IPS-20b (cell line): ENCODE measurements around the gene HAUS3.

ENCODE experiments used
- H3K27ac ChIP-seq: one replicate; pipeline ENCODE4 v1.5.1; 2013; ENCODE audit warnings: low read length
- H3K27me3 ChIP-seq: 2 replicates; pipeline ENCODE4 v1.6.1; 2013; ENCODE audit warnings: mild to moderate bottlenecking, low read length, inconsistent platforms; ENCODE audit not compliant: insufficient read depth
- H3K36me3 ChIP-seq: 2 replicates; pipeline ENCODE4 v1.6.1; 2013; ENCODE audit warnings: low read depth, mild to moderate bottlenecking, inconsistent platforms, low read length, moderate library complexity; ENCODE audit not compliant: insufficient read depth
- H3K4me1 ChIP-seq: 2 replicates; pipeline ENCODE4 v1.6.1; 2013; ENCODE audit warnings: mild to moderate bottlenecking, control low read depth, inconsistent platforms, low read length, moderate library complexity; ENCODE audit not compliant: insufficient read depth
- H3K4me3 ChIP-seq: 2 replicates; pipeline ENCODE4 v1.5.1; 2013; ENCODE audit warnings: mild to moderate bottlenecking, low read length, inconsistent platforms
- H3K9ac ChIP-seq: 2 replicates; pipeline ENCODE4 v1.6.1; 2013; ENCODE audit warnings: low read depth, mild to moderate bottlenecking, inconsistent platforms, low read length, moderate library complexity
- H3K9me3 ChIP-seq: 2 replicates; pipeline ENCODE4 v1.6.1; 2013; ENCODE audit warnings: mild to moderate bottlenecking, low read depth, low read length, inconsistent platforms; ENCODE audit not compliant: insufficient read depth

HAUS3 gene

DNA sequence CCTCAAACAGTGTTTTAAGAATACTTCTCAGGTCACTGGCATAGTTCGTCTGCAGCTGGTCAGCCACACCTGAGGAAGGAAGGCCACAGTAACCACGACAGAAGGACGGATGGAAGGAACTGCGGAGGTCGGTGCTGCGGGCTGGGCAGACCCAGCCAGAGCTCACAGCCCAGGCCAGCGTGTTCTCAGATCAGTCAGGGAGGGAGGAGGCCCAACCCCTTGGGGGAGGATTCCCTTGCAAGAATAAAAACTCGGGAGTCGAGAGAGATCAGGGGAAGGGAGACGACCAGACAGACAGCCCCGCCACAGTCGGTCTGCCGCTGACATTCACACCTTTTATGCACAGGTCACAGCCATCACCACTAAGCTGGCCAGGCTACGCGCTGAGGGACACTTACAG lies 31.3 kb upstream of the HAUS3 start:
- H3K4me1 ChIP-seq: peaks cover 4% of the 10 kb centered on the region; the same call in 1 of the 2 replicates
- no peak overlapping the region for H3K4me3 ChIP-seq
- H3K36me3 ChIP-seq: no peaks in the 10 kb centered on the region
- no peak overlapping the region for H3K27ac ChIP-seq
- no peak overlapping the region for H3K9ac ChIP-seq
- H3K9me3 ChIP-seq: no peaks in the 10 kb centered on the region
- H3K27me3 ChIP-seq: no peaks in the 10 kb centered on the region

DNA sequence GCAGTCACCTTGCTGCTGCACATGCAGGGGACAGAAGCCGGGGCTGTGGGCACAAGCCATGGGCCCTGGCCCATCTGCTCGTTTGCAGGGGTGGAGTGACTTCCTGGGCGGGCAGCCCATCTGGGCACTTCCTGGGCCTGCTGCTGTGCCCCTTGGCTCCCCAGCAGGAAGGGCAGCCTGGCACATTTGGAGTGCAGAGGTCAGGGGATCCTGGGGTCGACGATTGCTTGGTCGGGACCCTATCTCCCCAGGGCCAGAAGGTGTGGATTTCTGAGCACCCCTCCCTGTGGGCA lies 30.9 kb upstream of the HAUS3 start:
- peaks cover 4% of the 10 kb centered on the region; the same call in 1 of the 2 replicates for H3K4me1 ChIP-seq
- H3K36me3 ChIP-seq: no peaks in the 10 kb centered on the region
- no peak overlapping the region; the same call in 1 of the 2 replicates for H3K9ac ChIP-seq
- H3K4me3 ChIP-seq: no peak overlapping the region
- no peaks in the 10 kb centered on the region for H3K27me3 ChIP-seq
- H3K9me3 ChIP-seq: no peaks in the 10 kb centered on the region
- no peak overlapping the region for H3K27ac ChIP-seq

DNA sequence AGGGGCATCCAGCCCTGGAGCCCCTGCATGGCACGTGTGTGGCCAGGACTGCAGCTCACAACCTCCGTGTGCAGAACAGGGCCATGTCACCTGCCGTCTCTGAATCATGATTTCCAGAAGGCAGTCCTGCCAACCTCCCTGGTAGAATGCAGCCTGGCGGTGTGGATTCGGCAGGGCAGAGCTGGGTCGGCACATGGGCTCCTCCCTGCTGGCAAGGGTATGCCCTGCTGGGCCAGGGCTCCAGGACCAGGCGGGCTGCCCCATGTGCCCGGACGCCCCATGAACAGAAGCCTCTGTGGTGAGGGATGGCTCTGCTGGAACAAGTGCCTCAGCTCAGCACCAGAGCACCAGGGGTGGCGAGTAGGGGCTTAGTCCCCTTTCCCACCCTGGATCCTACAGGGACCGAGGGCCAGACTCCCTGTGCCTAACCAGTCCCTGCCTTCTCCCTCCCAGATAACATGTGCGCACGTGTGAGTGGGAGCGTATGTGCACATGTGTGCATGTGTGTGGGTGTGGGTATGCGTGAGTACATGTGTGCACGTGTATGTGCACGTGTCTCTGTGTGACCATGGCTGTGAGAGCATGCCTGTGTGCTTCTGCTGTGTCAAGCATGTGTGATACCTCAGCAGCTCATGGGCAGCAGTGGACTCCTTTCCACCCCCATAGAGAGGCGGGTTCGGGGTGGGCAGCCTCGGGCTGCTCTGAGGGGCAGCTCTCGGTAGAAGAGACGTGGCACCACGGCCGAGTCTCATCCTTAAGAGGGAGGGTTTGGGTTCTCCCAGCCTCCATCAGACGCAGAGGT lies 30.3 kb upstream of the HAUS3 start:
- no peaks in the 10 kb centered on the region for H3K9me3 ChIP-seq
- H3K9ac ChIP-seq: no peak overlapping the region
- no peaks in the 10 kb centered on the region for H3K27me3 ChIP-seq
- H3K4me1 ChIP-seq: peaks cover 4% of the 10 kb centered on the region; the same call in 1 of the 2 replicates
- no peaks in the 10 kb centered on the region for H3K36me3 ChIP-seq
- no peak overlapping the region for H3K4me3 ChIP-seq
- H3K27ac ChIP-seq: no peak overlapping the region

DNA sequence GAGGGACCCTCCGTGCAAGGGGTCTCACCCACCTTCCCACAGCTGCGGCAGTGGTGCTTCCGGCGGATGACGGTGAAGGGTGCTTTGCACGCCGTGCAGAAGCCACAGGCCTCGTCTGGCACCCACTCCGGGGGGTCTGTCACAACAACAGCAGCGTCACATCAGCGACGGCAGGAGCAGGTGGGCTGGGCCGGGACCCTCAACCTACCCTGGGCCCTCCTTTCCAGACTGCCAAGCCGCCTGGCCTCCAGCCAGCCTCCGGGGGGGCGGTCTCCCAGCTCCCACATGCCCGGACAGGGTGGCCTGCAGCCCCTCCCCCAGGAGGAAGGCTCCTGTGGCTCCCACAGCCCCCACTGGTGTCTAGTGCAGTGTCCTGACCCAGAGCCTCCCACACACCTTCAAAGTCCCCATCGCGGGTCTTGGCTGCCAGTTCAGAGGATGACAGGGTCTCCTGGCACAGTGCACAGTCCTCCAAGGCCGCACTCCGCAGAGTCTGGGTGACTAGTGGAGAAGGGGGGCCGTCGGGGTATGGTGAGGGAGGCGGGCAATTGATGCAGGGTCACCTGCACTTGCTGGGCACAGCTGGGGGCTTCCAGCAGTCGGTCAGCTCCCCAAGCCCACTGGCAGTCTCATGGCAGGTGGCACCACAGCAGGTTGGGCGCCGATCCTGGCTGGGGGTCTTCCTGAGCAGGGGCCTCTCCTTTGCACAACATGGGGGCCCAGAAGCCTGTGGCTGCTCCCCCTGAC lies 29.5 kb upstream of the HAUS3 start:
- Histone ChIP-seq H3K9ac (no peak overlapping the region), H3K4me3 (no peak overlapping the region), H3K27me3 (no peaks in the 10 kb centered on the region), H3K27ac (no peak overlapping the region), H3K36me3 (no peaks in the 10 kb centered on the region), H3K4me1 (peaks cover 4% of the 10 kb centered on the region; the same call in 1 of the 2 replicates), H3K9me3 (no peaks in the 10 kb centered on the region)

DNA sequence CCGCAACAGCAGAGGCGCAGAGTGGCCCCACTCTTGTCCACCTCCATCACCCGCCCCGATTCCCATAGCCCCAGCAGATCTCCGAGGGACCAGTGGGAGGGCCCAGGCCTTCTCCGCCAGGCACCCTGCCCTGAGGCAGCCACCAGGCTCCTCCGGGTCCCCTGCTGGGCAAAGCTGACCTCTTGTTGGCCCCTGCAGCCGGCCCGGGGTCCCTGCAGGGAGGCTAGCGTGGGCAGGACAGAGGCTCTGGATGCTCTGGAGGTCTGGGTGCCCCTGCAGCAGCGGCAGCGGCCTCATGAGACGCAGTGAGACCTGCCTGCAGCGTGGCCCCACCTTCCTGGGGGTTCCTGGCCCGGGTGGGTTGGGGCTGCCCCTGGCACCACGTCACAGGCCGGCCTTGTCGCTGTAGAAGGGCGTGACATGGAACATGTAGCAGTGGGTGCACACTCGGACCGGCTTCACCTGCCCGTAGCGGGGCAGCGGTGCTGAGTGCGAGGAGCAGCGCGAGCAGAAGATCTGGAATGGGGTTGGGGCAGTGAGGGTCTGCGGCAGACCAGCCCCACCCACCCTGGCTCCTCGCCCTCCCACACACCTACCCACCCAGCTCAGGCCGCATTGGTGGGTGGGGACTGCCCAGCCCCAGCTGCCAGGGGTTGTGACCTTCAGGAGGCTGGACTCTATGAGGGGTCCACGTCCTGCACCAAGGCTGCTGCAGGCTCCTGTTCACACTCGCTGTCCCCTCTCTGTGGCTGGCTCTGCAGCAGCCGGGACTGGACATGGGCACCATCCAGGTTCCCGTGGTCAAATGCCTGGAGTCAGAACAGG lies 28.6 kb upstream of the HAUS3 start:
- H3K9ac ChIP-seq: no peak overlapping the region
- H3K4me1 ChIP-seq: peaks cover 4% of the 10 kb centered on the region; the same call in 1 of the 2 replicates
- H3K36me3 ChIP-seq: no peaks in the 10 kb centered on the region
- H3K27ac ChIP-seq: no peak overlapping the region
- H3K4me3 ChIP-seq: no peak overlapping the region
- H3K27me3 ChIP-seq: no peaks in the 10 kb centered on the region
- H3K9me3 ChIP-seq: no peaks in the 10 kb centered on the region

DNA sequence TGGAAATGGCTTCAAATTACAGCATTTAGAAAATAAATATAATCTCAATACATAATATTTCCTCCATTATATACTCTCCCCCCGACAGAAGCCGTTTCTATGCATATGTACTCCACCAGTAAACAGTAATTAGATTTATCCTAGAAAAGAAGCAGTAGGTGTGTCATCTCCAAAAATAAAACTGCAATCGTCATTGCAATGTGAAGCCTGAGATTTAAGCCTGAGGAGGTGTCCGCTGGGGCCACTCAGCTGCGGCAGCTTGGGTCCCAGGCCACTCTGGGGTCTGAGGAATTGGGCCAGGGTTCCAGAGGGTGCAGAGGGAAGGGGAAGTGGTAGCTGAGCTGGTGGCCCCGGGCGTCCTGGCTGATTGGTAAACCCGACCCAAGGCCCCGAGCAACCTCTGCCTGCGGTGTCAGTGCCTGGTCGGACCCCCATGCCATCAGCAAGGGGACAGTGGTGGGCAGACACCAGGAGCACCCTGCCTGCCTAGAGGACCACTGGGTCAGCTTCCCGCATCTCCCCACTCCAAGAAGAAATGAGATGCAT lies 27.8 kb upstream of the HAUS3 start:
- Histone ChIP-seq H3K27ac (no peak overlapping the region), H3K4me1 (peaks cover 4% of the 10 kb centered on the region; the same call in 1 of the 2 replicates), H3K9ac (no peak overlapping the region), H3K27me3 (no peaks in the 10 kb centered on the region), H3K4me3 (no peak overlapping the region), H3K9me3 (no peaks in the 10 kb centered on the region), H3K36me3 (no peaks in the 10 kb centered on the region)

DNA sequence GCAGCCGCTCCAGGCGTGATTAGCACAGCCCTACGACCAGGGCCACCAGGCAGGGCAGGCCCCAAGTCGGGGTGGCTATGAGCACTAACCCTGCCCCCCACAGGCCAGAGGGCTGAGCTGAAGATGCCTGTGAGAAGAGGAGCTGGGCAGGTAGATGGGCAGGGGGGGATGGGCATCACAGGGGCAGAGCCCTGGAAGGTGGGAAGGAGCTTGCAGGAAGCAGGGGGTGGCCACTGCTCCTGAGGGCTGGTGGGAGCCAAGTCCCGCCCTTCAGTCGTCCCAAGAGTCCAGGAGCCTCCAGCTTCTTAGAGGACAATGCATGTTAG lies 27.2 kb upstream of the HAUS3 start:
- no peaks in the 10 kb centered on the region for H3K9me3 ChIP-seq
- H3K27me3 ChIP-seq: no peaks in the 10 kb centered on the region
- H3K36me3 ChIP-seq: no peaks in the 10 kb centered on the region
- no peak overlapping the region for H3K9ac ChIP-seq
- no peak overlapping the region for H3K4me3 ChIP-seq
- H3K27ac ChIP-seq: no peak overlapping the region
- peaks cover 4% of the 10 kb centered on the region; the same call in 1 of the 2 replicates for H3K4me1 ChIP-seq

DNA sequence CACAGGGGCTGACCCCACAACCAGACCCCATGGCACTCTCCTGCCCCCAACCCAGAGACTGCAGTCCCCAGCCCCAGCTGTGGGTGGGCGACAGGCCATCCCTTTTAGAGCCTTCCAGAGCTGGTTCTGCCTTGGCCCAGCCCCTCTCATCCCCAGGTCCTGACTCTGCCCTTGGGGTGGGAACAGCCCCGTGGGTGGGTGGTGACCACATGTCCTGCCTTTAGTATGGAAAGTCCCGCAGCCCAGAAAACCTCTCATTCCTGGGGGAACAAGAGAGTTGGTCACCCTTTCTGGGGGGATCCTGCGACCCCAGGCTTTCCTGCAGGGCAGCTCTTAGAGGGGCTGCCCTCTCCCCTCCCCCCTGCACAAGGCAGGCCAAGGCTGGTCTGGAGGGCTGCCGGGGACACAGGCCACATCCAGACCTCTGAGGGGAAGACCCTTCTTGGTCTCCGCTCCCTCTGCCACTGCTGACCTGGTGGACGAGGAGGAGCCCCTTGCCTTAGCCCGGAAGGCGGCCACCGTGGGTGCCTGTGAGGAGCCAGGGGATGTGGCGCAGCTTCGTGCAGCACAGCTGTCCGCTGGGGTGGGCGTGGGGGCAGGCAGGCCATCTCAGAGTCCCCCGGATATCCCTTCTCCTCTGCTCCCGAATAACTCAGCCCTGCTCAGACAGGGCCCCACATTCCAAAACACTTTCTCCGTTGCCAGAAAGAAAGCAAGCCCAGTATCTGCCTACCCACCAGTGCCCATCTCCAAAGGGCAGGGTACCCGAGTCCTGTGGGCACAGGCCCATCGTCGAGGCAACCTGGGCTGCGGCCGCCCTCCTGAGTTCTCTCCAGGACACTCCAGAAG lies 26.7 kb upstream of the HAUS3 start:
- H3K4me1 ChIP-seq: peaks cover 4% of the 10 kb centered on the region; the same call in 1 of the 2 replicates

DNA sequence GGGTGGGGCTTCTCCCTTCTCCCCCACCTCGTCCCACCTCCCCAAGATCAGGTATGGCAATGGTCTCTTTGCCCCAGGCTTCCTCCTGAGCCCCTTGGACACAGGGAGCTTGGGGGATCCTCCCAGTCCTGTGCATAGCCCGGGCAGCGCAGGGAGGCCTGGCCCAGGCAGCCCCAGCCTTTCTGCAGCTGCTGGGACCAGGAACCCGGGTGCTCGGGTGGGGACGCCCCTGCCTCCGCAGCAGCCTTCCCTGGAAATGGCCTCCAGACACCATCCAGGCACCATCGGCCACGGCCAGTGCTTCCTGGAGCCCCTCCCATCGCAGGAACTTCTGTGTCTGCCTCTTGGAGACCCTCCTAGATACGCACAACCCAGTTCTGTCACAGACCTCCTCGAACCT lies 25.9 kb upstream of the HAUS3 start:
- Histone ChIP-seq H3K4me1 (peaks cover 4% of the 10 kb centered on the region; the same call in 1 of the 2 replicates), H3K36me3 (no peaks in the 10 kb centered on the region), H3K9me3 (no peaks in the 10 kb centered on the region), H3K4me3 (no peak overlapping the region), H3K27ac (no peak overlapping the region), H3K27me3 (peaks cover 4% of the 10 kb centered on the region; the same call in 1 of the 2 replicates), H3K9ac (no peak overlapping the region)

More for the DNA sequence above, 26.7 kb upstream of the HAUS3 start:
- no peaks in the 10 kb centered on the region for H3K36me3 ChIP-seq
- H3K9ac ChIP-seq: no peak overlapping the region
- no peak overlapping the region for H3K4me3 ChIP-seq
- no peak overlapping the region for H3K27ac ChIP-seq
- H3K27me3 ChIP-seq: 0 out of 2 replicates have a peak, but pooled peaks cover under 1% of the 10 kb centered on the region
- no peaks in the 10 kb centered on the region for H3K9me3 ChIP-seq

DNA sequence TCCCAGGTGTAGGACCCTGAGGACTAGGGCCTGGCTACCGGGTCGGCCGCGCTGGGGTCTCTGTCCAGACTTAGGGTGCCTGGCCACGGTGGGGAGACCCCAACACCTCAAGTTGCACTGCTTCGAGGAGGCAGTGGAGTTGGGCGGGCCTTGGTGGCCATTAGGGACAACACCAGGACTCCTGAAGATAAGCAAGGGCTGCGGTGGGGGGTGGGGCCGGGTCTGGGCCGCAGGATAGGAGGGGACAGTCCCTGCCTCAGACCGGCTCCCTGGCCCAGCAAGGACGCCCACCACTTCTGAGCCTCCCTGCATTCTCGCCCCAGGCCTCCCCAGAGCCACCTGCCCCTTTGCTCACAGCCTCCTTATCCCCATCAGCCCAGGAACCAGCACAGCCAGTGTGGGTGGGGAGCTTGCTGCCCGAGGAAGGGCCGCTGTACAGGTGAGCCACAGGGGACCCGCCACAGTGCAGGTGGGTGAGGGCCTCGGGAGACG lies 25.4 kb upstream of the HAUS3 start:
- peaks cover 4% of the 10 kb centered on the region; the same call in 1 of the 2 replicates for H3K27me3 ChIP-seq
- H3K4me3 ChIP-seq: no peak overlapping the region
- peaks cover 4% of the 10 kb centered on the region; the same call in 1 of the 2 replicates for H3K4me1 ChIP-seq
- H3K36me3 ChIP-seq: no peaks in the 10 kb centered on the region
- no peak overlapping the region for H3K27ac ChIP-seq
- no peak overlapping the region for H3K9ac ChIP-seq
- no peaks in the 10 kb centered on the region for H3K9me3 ChIP-seq
